ENCODE measurements around the gene RHEX.
"Not testable (repeated sequence)": the region's sequence is repeated elsewhere in the genome, so short reads cannot be mapped to it uniquely, and the experiment has no call there.

The RHEX gene

DNA sequence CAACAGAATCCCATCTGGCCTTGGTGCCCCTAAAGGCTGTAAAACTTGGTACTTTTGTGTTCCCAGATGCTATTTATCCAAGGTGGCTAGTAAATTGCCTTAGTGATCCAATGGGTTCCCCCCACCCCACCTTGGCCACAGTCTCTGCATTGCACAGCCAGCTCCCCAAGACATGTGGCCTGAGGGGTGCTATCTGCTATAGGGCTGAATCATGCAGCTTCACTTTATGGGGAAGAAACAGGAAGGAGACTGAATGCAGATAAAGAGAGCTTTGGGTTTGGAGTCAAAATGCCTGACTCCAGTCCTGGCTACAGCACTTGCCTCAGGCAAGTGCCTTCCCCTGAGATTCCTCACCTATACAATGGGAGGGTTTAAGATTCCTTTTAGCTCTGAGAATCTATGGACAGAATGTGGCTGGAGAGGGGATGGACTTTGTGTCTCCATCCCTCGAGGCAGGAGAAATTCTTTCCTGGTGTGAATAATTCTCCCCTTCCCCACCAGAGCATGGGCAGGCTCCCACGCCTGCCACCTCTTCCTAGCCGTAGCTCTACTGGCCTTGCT is 6.5 kb downstream of the RHEX start:
- no peak for DNase-seq (ENCODE audit: low read depth)

DNA sequence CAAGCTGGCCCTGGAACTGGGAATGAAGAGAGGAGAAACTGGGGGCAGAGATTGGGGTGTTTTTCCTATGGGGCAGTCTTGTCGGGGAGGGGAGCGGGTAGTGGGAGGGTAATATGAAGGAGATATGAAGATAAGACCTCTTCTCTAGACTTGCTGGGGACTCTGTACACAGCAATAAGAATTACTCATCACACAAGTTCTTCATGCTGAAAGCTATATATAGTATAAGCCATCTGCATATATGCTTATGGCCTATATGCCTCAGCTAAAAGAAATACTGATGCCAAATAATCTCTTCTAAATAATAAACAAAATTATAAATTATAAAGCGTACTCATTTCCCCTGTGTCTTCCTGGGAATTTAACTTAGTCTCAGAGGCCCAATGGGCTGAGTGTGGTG is 7.9 kb downstream of the RHEX start:
- DNase-seq (ENCODE audit: low read depth), result no peak

DNA sequence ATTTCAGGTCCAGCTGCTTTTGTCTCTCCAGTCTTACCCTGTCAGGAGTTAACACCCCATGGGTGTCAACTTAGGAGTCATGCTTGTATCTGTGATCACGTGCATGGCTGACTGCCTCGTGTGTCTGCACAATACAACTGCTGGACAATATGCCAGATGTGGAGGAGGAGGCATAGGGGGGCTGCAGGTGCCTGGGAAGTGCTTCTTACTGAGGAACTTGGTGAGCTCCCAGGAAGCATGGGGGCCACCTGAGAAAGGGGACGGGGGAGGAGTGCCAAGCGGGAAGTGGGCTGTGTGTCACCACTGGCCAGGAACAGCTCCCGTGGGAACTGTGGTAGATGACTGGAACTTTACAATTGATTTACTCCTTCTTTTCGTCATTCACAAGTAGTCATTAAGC is 9.5 kb downstream of the RHEX start:
- no peak for DNase-seq (ENCODE audit: low read depth)

DNA sequence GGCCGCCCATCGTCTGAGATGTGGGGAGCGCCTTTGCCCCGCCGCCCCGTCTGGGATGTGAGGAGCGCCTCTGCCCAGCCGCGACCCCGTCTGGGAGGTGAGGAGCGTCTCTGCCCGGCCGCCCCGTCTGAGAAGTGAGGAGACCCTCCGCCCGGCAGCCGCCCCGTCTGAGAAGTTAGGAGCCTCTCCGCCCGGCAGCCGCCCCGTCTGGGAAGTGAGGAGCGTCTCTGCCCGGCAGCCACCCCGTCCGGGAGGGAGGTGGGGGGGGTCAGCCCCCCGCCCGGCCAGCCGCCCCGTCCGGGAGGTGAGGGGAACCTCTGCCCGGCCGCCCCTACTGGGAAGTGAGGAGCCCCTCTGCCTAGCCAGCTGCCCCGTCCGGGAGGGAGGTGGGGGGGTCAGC is 11.0 kb downstream of the RHEX start:
- not testable (repeated sequence) for DNase-seq (ENCODE audit: low read depth)

DNA sequence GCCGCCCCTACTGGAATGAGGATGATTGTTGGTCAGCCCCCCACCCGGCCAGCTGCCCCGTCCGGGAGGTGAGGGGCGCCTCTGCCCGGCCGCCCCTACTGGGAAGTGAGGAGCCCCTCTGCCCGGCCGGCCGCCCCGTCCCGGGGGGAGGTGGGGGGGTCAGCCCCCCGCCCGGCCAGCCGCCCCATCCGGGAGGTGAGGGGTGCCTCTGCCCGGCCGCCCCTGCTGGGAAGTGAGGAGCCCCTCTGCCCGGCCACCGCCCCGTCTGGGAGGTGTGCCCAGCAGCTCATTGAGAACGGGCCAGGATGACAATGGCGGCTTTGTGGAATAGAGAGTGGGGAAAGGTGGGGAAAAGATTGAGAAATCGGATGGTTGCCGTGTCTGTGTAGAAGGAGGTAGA is 11.5 kb downstream of the RHEX start:
- not testable (repeated sequence) for DNase-seq (ENCODE audit: low read depth)

DNA sequence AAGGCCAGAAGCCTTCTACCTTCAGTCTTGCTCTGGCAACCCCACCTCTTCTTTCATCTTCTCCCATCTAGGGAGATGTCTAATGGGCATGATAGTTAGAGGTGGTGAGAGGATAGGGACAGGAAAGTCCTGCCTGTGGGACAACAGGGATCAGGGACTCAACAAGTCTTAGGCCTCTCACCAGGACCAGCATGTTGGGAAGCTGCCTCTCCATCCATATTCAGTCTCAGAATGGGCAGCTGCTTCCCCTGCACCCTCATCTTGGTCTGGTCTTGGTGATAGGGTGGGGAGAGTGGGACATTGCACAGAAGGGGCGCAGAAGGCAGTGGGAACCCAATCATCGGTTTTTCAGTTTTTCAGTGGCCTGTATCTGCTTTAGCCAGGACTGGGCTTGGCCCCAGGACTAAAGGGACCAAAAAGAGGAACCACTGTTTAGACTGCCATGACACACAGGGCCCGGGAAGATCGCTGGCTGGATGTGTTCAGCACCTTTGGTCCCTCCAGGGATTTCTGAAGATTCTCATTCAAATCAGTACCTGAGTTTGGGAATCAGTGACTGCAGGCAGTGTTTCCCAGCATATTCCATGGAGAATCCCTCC is 12.7 kb downstream of the RHEX start:
- DNase-seq (ENCODE audit: low read depth), result no peak

DNA sequence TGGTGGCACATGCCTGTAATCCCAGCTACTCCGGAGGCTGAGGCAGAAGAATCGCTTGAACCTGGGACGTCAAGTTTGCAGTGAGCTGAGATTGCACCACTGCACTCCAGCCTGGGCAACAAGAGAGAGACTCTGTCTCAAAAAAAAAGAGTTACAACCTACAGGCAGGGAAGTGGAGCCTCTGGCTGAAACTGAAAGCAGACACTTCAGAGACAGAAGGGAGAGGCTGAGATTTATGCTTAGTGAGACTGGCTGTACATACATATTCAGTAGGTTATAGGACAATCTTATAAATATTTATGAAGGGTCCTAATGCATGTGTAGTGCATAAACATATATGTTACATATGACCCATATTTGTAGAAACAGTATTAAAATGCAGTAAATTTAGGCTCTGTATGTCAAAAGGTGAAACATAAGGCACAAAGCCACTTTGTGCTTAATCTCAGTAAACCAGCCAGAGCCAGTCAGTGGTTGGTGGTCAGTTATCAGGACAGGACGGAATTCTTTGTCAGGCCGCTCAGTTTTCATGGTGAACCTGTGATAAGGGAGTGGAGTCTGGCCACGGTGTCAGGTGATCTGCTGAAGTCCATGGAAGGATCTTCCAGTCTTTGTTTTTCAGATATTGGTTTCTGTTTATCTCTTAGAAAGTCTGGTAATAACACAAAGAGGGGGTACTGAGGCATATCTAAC is 13.7 kb downstream of the RHEX start:
- DNase-seq (ENCODE audit: low read depth), result no peak

DNA sequence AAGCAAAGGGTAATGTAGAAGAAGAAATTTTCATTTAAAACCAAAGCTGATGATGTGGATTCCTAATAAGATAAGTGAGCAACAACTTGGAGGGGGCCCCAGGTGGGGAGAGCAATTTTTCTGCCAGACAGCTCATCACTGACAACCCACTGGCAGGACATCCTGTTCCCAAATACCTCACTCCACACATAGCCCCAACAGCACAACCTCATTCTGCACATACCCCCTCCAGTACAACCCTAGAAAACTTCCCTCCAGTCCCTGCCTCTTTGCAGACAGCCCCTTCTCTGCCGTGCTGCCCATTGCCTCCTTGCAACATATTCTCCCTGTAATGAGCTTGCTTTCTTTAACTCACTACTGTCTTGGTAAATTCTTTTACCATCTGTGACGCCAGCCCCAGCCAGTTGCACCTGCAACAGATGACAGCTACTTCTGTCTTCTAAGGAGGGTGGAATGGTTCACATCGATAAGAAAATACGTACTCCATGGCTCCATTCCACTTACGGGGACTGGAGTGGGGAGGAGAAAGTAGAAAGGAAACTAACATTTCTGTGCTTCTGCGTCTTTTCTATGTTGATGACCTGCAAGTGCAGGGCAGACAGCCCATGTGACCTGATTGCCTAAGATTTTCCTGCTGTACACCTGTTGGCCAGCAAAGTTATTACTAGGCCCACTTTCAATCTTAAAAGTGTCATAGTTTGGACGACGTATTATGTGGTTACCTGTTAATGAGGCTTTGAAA is 14.7 kb downstream of the RHEX start:
- no peak for DNase-seq (ENCODE audit: low read depth)

DNA sequence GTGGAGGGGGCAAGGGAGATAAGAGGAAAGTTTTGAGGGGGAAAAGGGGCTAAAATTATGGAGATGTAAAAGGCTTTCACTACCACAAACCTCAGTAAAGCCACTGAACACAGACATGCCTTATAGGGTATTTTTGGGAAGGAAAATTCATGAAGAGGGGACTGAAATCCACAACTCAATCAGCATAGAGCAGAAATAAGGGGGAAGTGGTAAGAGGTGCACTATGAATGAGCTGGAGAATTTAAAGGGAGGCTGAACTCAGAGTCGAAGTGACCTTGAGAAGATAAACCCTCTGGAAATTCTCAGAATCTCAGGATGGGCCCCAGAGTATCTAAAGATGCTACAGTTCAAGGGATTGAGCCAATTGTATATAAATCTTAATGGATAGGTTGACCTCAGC is 15.3 kb downstream of the RHEX start:
- no peak for DNase-seq (ENCODE audit: low read depth)

DNA sequence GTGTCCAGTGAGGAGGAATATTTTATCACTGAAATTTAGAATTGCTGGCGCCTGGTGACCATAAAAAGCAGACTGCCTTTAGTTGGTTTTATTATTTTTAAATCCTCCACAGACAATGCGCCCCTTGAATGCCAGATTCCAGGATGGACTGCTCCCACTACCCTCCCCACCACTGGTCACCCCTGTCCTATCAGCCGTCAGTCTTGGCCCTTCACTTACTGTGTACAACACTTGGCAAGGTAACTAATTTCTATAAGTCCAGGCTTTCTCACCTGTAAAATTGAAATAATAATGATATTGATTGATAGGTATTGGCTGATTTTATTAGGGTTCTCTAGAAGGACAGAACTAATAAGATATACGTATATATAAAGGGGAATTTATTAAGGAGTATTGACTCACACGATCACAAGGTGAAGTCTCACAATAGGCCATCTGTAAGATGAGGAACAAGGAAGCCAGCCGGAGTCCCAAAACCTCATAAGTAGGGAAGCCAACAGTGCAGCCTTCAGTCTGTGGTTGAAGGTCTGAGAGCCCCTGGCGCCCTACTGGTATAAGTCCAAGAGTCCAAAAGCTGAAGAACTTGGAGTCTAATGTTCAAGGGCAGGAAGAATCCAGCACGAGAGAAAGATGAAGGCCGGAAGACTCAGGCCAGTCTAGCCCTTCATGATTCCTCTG is 17.8 kb downstream of the RHEX start:
- no peak for DNase-seq (ENCODE audit: low read depth)

DNA sequence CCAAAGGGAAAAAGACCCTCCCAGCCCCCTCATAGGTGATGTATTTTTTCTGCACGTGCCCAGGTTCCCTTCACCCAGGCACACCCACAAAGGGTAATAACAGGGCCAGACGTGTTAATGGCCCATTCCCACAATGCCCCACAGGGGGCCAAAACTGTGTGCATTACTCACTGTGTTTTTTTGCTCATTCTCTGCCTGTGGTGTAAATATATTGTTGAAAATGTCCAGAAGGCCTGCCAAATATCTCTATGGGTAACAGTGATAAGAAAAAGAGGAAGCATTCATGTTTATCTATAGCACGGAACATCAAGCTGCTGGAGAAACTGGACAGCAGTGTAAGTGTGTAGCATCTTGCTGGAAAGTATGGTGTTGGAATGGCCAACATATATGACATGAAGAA is 21.9 kb downstream of the RHEX start:
- DNase-seq (ENCODE audit: low read depth), result no peak

DNA sequence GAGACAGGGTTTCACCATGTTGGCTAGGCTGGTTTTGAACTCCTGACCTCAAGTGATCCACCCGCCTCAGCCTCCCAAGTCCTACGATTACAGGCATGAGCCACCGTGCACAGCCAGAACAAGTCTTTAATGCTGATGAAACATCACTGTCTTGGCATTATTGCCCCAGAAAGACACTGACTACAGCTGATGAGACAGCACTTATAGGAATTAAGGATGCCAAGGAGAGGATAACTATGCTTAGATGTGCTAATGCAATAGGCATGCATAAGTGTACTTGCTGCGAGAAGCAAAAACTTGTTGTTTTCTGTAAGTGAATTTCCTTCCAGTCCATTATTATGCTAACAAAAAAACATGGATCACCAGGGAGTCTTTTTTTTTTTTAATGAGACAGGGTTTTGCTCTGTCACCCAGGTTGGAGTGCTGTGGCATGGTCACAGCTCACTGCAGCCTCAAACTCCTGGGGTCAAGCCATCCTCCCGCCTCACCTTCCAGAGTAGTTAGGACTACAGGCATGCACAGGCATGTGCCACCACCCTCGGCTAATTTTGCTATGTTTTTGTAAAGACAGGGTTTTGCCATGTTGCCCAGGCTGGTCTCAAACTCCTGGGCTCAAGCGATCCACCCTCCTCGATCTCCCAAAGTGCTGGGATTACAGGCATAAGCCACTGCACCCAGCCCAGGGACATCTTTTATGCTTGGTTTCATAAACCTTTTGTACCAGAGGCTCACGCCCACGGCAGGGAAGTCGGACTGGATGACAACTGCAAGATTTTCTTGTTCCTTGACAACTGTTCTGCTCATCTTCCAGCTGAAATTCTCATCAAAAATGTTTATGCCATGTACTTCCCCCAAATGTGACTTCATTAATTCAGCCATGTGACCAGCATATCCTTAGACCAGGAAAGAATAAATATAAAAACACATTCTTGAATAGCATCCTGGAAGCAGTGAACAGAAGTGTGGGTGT is 23.1 kb downstream of the RHEX start:
- DNase-seq (ENCODE audit: low read depth), result no peak

DNA sequence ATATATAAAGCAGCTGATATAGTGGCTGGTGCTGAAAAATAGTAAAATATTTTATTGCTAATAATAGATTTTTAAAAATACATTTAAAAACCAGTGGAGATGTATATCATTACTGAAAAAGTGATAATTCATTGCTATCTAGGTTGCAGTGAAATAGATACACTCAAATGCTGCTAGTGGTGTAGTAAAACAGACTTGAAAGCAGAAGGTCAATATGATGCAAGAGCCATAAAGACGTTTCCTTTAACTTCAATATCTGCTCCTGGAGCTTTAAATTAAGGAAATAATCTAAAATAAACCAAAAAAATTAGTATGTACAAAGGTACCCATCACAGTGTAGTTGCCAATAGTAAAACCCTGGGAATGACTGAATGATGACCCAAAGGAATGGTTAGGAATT is 26.2 kb downstream of the RHEX start:
- DNase-seq (ENCODE audit: low read depth), result no peak

DNA sequence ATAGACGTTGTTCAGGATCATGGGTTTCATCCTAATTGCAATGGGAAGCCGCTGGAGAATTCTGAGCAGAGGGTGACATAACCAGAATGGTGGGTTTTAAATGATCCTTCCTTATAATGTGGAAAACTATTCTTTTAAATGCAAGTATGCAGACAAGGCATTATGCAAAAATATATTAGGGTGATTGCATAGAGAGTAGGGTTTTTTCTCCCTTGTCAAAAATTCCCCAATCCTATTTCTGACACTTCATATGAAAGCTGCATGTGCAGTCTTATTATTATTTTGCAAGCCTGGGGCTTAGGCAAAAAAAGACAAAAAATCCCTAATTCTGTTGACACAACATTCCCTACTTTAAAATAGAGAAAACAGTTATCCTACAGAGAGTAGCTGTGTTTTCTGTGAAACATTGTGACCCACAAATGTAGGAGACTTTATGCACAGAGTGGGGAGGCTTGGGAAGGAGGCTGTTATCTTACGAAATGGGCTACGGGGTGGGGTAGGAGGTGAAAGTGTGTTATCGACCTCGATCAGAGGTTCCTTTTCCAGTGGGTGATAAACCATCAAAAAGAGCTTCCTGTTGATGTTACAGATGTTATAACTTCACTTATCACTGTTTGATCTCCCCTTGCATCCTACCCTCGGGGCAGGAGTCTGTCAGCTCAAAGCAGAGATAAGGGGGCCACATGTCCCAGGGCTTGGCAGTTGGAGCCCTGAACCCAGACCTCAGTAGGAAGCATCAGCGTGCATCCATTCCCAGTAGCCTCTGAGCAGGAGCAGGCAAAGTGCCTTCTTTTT is 27.2 kb downstream of the RHEX start:
- no peak for DNase-seq (ENCODE audit: low read depth)

DNA sequence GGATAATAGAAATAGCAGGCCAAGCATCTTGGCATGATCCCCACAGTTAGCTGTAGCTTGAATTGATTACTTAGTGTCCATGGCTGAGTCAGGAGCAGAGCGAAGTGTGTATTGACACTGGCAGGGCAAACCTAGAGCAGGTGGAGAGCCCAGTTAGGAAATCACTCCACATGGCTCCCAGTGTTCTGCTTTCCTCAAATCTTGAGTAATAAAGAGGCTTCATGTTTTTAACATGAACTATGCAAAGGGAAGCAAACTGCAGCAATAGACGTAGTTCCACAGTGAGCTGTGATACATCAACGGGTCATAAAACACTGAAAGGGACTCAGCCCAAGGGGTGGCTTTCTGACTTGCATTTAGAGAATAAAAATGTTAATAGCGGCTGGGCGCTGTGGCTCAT is 28.9 kb downstream of the RHEX start:
- DNase-seq (ENCODE audit: low read depth), result no peak

DNA sequence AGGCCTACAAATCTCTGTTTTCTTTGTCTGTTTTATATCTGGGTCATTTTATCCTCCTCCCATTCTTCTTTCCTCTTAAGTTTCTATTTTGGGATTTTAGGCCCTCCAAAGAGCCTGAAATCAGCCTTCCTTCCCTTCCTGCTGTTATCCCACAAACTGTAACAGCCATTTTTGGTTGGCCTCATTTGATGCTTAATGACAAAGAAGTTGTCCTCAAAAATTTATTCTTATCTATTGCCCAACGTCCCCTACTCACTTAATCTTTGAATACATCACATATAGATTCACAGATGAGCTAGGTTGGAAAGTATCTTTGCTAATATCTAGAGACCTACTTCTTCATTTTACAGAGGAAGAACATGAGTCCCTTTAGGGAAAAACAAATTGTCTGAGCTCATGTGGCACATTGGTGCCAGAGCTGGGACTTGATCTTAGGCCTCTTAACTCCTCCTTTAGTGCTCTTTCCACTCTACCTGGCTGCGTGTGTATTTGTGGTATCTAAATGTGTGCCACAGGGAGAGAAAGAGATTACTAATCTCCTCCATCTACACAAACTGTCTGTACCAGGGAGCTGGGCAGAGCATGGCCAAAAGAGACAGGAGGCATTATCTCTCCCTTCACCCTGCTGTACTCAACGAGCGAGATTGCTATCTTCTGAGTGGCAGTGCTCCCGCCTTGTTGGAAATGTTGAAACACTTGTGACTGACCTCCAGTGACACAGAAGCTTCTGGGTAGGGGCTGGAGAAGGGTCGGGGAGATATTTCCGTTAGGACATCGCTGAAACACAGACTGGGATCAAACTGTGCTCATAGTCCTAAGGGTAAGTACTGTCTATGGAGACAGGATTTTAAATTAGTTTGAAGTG is 30.1 kb downstream of the RHEX start:
- DNase-seq (ENCODE audit: low read depth), result no peak

DNA sequence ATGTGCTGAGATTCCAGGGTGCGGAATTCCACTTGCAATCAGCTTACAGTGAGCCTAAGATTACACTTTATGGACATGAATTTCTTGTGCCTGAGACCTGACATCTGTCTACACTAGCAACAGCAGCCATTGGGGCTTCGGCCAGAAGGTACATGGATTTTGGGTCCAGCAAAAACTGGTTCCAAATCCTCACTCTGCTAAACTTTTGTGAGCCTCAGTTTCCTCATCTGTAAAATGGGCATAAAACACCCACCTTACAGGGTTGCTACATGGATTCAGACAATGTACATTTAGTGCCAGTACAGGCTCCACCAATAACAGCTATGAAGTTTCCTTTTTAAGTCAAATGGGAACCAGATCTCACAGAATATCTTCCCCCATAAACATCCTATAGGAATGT is 30.8 kb downstream of the RHEX start:
- no peak for DNase-seq (ENCODE audit: low read depth)

DNA sequence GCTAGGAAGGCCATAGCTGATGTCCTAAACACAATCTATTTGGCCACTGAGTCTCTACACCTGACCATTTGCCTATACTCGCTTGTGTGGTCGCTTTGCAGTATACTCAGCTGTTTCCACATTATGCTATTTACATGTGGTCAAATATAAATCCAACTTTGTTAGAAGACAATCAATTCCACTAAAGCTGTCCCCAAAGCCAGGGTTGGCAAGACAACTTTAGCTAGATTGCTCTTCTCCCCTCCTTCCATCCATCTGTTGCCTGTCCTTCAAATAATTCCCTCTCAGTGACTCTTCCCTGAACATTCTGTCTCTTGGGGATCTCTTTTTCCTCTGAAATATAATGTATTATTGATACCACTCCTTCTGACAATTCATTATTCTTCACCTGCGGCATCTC is 34.1 kb downstream of the RHEX start:
- no peak for DNase-seq (ENCODE audit: low read depth)

DNA sequence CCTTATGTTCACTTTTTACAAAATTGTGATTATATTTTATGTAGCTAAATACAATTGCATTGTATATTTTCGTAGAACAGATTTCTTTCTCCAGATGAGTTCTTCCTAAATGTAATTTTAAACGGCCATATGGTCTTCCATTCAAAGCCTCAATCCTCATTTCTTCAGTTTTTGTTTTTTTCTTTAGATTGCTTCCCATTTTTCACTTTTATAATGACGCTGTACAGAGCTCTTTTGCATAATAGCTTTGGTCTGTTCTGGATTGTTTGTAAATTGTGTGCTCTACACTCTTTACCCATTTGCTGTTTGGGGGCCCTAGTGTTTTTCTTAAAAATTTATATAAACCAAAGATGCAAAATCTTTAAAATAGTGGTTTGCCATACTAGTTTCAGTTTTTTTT is 36.4 kb downstream of the RHEX start:
- DNase-seq (ENCODE audit: low read depth), result no peak

DNA sequence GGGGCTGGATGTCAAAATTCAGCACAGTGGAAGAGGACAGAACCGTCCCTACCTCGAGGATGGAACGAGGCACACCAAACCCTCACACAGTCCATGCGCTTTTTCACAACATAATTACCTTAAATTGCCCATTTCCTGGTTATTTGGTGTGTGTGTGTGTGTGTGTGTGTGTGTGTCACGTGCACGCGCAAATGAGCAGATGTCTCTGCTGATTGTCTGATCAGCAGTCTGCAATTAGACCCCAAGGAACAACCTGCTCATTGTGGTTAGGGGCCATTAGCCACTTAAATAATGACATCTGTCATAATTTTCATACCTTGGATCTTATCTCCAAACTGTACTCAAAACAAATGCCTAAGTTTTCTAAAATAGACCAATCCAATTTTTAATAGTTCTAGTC is 41.1 kb downstream of the RHEX start:
- no peak for DNase-seq (ENCODE audit: low read depth)

Measured in non-pigmented ciliary epithelial cell (primary cell).